Breast epithelium (tissue), 4 donors: ENCODE data around the gene GALNTL6. TPM values are rescaled to one million over a fixed set of nuclear protein-coding genes. Genes with fewer than 3 reads are reported as not detected.

Source experiments
- DNase-seq, 2 donors: peaks; one replicate each; pipeline ENCODE4 v3.0.0-alpha.2; 2019; ENCODE audit warnings: low spot score in 2 of 2
- H3K27ac ChIP-seq, 2 donors: fragments of 200-600 bp; sonication (generic) in 1 of 2; one replicate each; pipeline ENCODE4 v1.5.1; 2016 to 2019; ENCODE audit warnings: mild to moderate bottlenecking in 1 of 2
- H3K27me3 ChIP-seq, 2 donors: fragments of 200-600 bp; sonication (generic) in 1 of 2; one replicate each; pipeline versions ENCODE4 v1.5.1 to v1.6.0; 2017 to 2019; ENCODE audit warnings: control low read depth in 1 of 2, mild to moderate bottlenecking in 1 of 2
- H3K36me3 ChIP-seq: fragments of 200-600 bp; one replicate; pipeline ENCODE4 v1.5.1; 2019
- H3K4me1 ChIP-seq, 2 donors: fragments of 200-600 bp; sonication (generic); one replicate each; pipeline ENCODE4 v1.5.1; 2016 to 2019; ENCODE audit warnings: control low read depth in 1 of 2
- H3K4me3 ChIP-seq, 3 donors: fragments of 200-600 bp; sonication (generic); 1 replicate in 2 of 3; 2 replicates in 1 of 3; pipeline ENCODE4 v1.5.1; 2016 to 2019; ENCODE audit warnings: mild to moderate bottlenecking in 3 of 3, moderate library complexity in 2 of 3
- H3K9me3 ChIP-seq, 2 donors: fragments of 200-600 bp; sonication (generic) in 1 of 2; one replicate each; pipeline ENCODE4 v1.5.1; 2016 to 2019; ENCODE audit warnings: control low read depth in 1 of 2
- CTCF ChIP-seq, 3 donors: fragments of 450-650 bp; IDR thresholded peaks; one replicate each; pipeline ENCODE4 v1.5.1; 2016 to 2017; ENCODE audit warnings: antibody characterized with exemption in 3 of 3, mild to moderate bottlenecking in 3 of 3, moderate library complexity in 3 of 3
- POLR2A ChIP-seq: fragments of 450-650 bp; IDR thresholded peaks from one replicate; pipeline ENCODE4 v1.6.1; 2016; ENCODE audit warnings: antibody characterized with exemption, mild to moderate bottlenecking, moderate library complexity
- POLR2AphosphoS5 ChIP-seq, 3 donors: sonication (generic); formaldehyde crosslinking; IDR thresholded peaks; one replicate each; pipeline ENCODE4 v1.6.1; 2017; ENCODE audit warnings: antibody characterized with exemption in 3 of 3
- intact Hi-C: fragments of 100-400 bp; cut with DNase I; formaldehyde crosslinking; loops from one replicate; pipeline ENCODE4 v1.15.1; 2023; ENCODE audit warnings: low total_unique reads
- total RNA-seq, 3 donors: library from RNA; depleted of rRNA; stranded (reverse); fragments of >200 nt; gene quantifications; one replicate each; pipeline ENCODE4 v1.1.0, GENCODE V29; 2016

Gene GALNTL6
- total RNA-seq, 3 donors from 2014 or later = 0.29 to 0.98 TPM; not detected in 1

GRCh38 chr4:171793723-171794122 is 19.5 kb upstream of the GALNTL6 start:
- no peak overlapping the region for H3K27ac ChIP-seq
- intact Hi-C loops = loop anchor here (2.0 kb wide), 1 partner anchor 47 kb away; no protein-coding TSS in a partner anchor
- no peaks in the 10 kb centered on the region for H3K27me3 ChIP-seq
- no peaks in the 10 kb centered on the region for H3K4me1 ChIP-seq
- H3K36me3 ChIP-seq = no peaks in the 10 kb centered on the region
- no peak for TF ChIP-seq CTCF (IDR thresholded peaks at IDR 0.05)
- TF ChIP-seq POLR2A = no peak
- no peak for TF ChIP-seq POLR2AphosphoS5 (IDR thresholded peaks at IDR 0.05)
- DNase-seq = no peak
- no peak overlapping the region for H3K4me3 ChIP-seq
- no peaks in the 10 kb centered on the region for H3K9me3 ChIP-seq

DNA sequence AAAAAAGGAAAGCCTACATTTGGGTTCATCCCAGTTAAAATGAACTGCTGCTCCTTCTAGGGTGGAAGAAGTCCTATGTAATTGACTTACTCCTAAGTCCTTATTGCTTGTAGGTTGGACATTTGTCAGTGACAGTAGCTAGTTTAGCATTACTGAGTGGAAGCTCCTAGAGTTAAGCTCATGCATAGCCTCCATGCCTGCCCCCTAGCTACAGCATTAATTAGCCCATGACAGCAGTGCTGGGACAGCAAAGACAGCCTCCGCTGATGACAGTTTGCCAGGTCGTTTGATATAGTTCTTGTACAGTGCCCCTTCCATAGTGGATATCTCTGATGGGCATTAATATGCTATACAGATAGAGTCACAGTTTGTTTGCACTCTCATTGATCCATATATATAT is 18.7 kb upstream of the GALNTL6 start:
- Histone ChIP-seq H3K9me3 (no peaks in the 10 kb centered on the region), H3K4me1 (no peaks in the 10 kb centered on the region), H3K4me3 (no peak overlapping the region), H3K27ac (no peak overlapping the region), H3K27me3 (no peaks in the 10 kb centered on the region), H3K36me3 (no peaks in the 10 kb centered on the region)
- no peak for DNase-seq
- intact Hi-C loops = loop anchor here (2.0 kb wide), 1 partner anchor 48 kb away; no protein-coding TSS in a partner anchor
- TF ChIP-seq POLR2A = no peak
- no peak for TF ChIP-seq POLR2AphosphoS5 (IDR thresholded peaks at IDR 0.05)
- no peak for TF ChIP-seq CTCF (IDR thresholded peaks at IDR 0.05)

GRCh38 chr4:171809854-171810253 is 3.4 kb upstream of the GALNTL6 start:
- no peak overlapping the region for H3K4me3 ChIP-seq
- TF ChIP-seq POLR2AphosphoS5 (IDR thresholded peaks at IDR 0.05) (no peak), POLR2A (no peak), CTCF (IDR thresholded peaks at IDR 0.05) (no peak)
- no peak overlapping the region for H3K27ac ChIP-seq
- H3K36me3 ChIP-seq = no peaks in the 10 kb centered on the region
- H3K27me3 ChIP-seq = peaks cover 0 to 30% of the 10 kb centered on the region in 2 donors
- peaks cover 0 to 3% of the 10 kb centered on the region in 2 donors for H3K4me1 ChIP-seq
- intact Hi-C loops = no loop called here
- H3K9me3 ChIP-seq = no peaks in the 10 kb centered on the region
- no peak for DNase-seq

GRCh38 chr4:171812333-171812664 is 905 bp upstream of the GALNTL6 start:
- intact Hi-C loops = no loop called here
- no peaks in the 10 kb centered on the region for H3K9me3 ChIP-seq
- TF ChIP-seq POLR2A = no peak
- no peak for TF ChIP-seq CTCF (IDR thresholded peaks at IDR 0.05)
- H3K4me1 ChIP-seq = peaks cover 0 to 3% of the 10 kb centered on the region in 2 donors
- H3K36me3 ChIP-seq = no peaks in the 10 kb centered on the region
- DNase-seq = no peak
- peaks cover 0 to 32% of the 10 kb centered on the region in 2 donors for H3K27me3 ChIP-seq
- no peak overlapping the region for H3K27ac ChIP-seq
- H3K4me3 ChIP-seq = peak overlapping the region in 2 of 3 donors; percentile 49 to 66

- TF ChIP-seq POLR2A (no peak), CTCF (IDR thresholded peaks at IDR 0.05) (no peak), POLR2AphosphoS5 (IDR thresholded peaks at IDR 0.05) (no peak)
- DNase-seq = no peak
- intact Hi-C loops = no loop called here
- H3K27ac ChIP-seq = no peak overlapping the region
- peaks cover 0 to 32% of the 10 kb centered on the region in 2 donors for H3K27me3 ChIP-seq
- H3K9me3 ChIP-seq = no peaks in the 10 kb centered on the region
- H3K4me1 ChIP-seq = peaks cover 0 to 3% of the 10 kb centered on the region in 2 donors
- H3K36me3 ChIP-seq = no peaks in the 10 kb centered on the region
- peak overlapping the region; percentile 31 to 66 (median 49) for H3K4me3 ChIP-seq
Measured at GRCh38 chr4:171813526-171814250, 484 bp downstream of the GALNTL6 start.
